Skeletal muscle tissue (tissue), 4 donors: ENCODE measurements around the gene MARCKSL1. TPM values are rescaled to one million over a fixed set of nuclear protein-coding genes. Genes with fewer than 3 reads are reported as not detected.
A peak's percentile ranks its signal among the peaks of the same experiment; 100 is the strongest.

Experiments used
- H3K27ac ChIP-seq: one replicate; pipeline ENCODE4 v1.7.0; 2013; ENCODE audit warnings: mild to moderate bottlenecking, low read depth, low read length, inconsistent platforms
- H3K27me3 ChIP-seq, 3 donors: one replicate each; pipeline ENCODE4 v1.7.0; 2013; ENCODE audit warnings: low read length in 3 of 3; ENCODE audit not compliant: control insufficient read depth in 3 of 3, insufficient read depth in 3 of 3
- H3K36me3 ChIP-seq, 3 donors: one replicate each; pipeline ENCODE4 v1.7.0; 2013; ENCODE audit warnings: low read length in 3 of 3; ENCODE audit not compliant: control insufficient read depth in 3 of 3, insufficient read depth in 3 of 3
- H3K4me1 ChIP-seq, 3 donors: one replicate each; pipeline ENCODE4 v1.7.0; 2013; ENCODE audit warnings: low read length in 3 of 3, mild to moderate bottlenecking in 3 of 3; ENCODE audit not compliant: control insufficient read depth in 3 of 3, insufficient read depth in 3 of 3
- H3K4me3 ChIP-seq, 3 donors: one replicate each; pipeline ENCODE4 v1.7.0; 2013; ENCODE audit warnings: low read length in 3 of 3
- H3K9ac ChIP-seq, 3 donors: one replicate each; pipeline ENCODE4 v1.7.0; 2013; ENCODE audit warnings: low read length in 3 of 3, mild to moderate bottlenecking in 3 of 3, moderate library complexity in 2 of 3, low read depth in 1 of 3
- H3K9me3 ChIP-seq, 3 donors: one replicate each; pipeline ENCODE4 v1.7.0; 2013; ENCODE audit warnings: low read length in 3 of 3; ENCODE audit not compliant: control insufficient read depth in 3 of 3
- total RNA-seq: library from RNA; depleted of rRNA; stranded (reverse); fragments of >200 nt; gene quantifications from one replicate; pipeline ENCODE4 v1.2.3, GENCODE V29; 2014
- donor health status: Osteomylitis.

The MARCKSL1 gene
- total RNA-seq, 1 donor from 2014 or later, result 31.8 TPM

DNA sequence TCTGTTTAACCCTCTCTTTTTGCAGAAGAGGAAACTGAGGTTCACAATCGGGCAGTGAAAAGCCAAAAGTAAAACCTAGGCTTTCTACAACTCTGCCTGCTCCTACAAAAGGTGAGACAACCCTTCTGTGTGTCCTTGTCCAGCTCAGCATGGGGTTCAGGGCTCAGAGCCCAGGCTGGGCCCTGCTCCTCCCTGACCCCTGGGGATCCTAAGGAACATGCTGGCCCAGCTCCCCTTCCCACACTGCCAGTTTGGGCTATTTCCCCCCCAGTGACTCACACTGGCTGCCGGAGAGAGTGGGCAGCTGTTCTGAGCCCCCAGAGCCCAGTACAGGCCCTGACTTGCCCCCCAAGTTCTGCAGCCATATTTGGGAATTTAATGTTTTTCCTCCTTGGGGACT is 17.4 kb upstream of the MARCKSL1 start:
- Histone ChIP-seq H3K9me3 (no peaks in the 10 kb centered on the region), H3K27me3 (no peaks in the 10 kb centered on the region), H3K9ac (peak overlapping the region in 1 of 3 donors; percentile 96), H3K27ac (peak overlapping the region; percentile 12), H3K4me1 (peaks cover 30 to 43% (median 33%) of the 10 kb centered on the region in 3 donors), H3K4me3 (no peak overlapping the region), H3K36me3 (peaks cover 4 to 6% (median 6%) of the 10 kb centered on the region in 3 donors)

DNA sequence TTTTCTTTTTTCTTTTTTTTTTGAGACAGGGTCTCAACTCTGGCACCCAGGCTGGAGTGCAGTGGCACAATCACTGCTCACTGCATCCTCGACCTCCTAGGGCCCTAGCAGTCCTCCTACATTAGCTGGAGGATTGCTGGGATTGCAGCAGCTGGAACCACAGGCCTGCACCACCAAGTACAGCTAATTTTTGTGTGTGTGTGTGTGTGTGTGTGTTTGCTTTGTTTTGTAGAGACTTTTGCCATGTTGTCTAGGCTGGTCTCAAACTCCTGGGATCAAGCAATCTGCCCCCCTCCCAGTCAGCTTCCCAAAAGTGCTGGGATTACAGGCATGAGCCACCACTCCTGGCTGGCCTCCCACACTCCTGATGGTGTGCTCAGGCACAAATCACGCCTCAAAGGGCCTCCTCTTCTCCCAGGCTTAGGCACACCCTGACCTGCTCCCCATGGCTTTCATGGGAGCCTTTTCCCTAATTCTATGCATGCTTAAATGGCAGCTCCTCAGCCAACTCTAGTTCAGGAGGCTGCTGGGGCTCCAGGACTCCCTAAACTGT is 16.9 kb upstream of the MARCKSL1 start:
- H3K9ac ChIP-seq, result peak overlapping the region in 2 of 3 donors; percentile 89 to 96
- peaks cover 30 to 47% (median 34%) of the 10 kb centered on the region in 3 donors for H3K4me1 ChIP-seq
- peak overlapping the region; percentile 12 for H3K27ac ChIP-seq
- no peak overlapping the region for H3K4me3 ChIP-seq
- no peaks in the 10 kb centered on the region for H3K27me3 ChIP-seq
- H3K9me3 ChIP-seq, result no peaks in the 10 kb centered on the region
- peaks cover 4 to 6% (median 6%) of the 10 kb centered on the region in 3 donors for H3K36me3 ChIP-seq

DNA sequence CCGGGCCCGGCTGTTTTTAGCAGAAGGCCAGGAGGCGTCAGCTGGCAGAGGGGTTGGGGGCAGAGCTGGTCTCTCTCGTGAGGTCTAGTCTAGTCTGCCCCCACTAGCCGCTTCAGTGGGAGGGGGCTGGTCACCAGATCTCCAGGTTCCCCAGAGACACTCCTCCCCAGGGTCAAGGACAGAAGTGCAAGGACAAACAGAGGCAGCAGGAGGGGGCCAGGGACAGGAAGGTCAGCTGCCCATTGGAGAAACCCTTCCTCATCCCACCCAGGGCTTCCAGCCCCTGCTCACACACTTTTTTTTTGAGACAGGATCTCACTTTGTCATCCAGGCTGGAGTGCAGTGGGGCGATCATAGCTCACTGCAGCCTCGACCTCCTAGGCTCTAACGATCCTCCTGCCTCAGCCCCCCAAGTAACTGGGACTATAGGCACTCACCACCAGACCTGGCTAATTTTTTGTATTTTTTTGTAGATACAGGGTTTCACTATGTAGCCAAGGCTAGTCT is 16.3 kb upstream of the MARCKSL1 start:
- Histone ChIP-seq H3K27me3 (no peaks in the 10 kb centered on the region), H3K36me3 (peaks cover 4 to 6% (median 6%) of the 10 kb centered on the region in 3 donors), H3K9me3 (no peaks in the 10 kb centered on the region), H3K9ac (peak overlapping the region; percentile 89 to 96 (median 90)), H3K27ac (peak overlapping the region; percentile 92), H3K4me3 (peak overlapping the region; percentile 71 to 85 (median 80)), H3K4me1 (peaks cover 30 to 47% (median 34%) of the 10 kb centered on the region in 3 donors)

DNA sequence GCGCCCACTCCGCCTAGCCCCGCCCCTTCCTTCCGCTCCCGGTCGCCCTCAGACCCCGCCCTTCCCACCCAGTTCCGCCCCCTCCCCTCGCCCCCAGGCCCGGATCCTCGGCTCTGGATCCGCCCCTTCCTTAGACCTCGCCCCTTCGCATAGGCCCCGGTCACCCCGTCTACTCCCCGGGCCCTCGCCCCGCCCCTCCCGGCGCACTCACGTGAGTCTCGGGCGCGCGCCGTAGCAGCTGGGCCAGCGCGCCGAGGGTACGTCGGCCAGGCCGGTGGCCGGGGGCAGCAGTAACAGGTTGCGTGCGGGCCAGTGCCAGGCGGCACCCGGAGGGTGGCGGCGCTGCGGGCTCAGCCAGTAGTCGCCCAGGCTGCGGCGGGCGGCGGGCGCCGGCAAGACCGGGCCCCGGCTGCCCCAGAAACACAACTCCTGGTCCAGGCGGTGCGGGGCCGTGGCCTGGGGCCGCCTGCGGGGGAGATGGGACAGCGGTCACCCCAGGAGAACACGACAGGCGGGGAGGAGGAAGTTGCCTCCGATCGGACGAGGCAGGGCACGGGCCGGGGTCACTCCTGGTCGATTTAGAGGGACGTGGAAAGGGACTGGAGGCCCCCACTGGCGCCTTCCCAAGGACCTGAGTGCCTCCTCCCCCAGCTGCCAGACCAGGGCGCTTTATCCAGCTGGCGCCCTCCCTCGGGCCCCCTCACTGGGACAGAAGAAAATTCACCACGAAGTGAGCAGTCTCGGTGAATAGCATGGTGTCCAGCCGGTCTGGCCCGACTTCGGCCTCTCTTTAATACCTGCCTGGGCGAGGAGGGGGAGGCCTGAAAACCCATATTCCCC is 15.6 kb upstream of the MARCKSL1 start:
- peak overlapping the region; percentile 89 to 96 (median 90) for H3K9ac ChIP-seq
- peak overlapping the region; percentile 92 for H3K27ac ChIP-seq
- peaks cover 4 to 6% (median 6%) of the 10 kb centered on the region in 3 donors for H3K36me3 ChIP-seq
- peaks cover 30 to 47% (median 34%) of the 10 kb centered on the region in 3 donors for H3K4me1 ChIP-seq
- no peaks in the 10 kb centered on the region for H3K27me3 ChIP-seq
- H3K4me3 ChIP-seq, result peak overlapping the region; percentile 77 to 85 (median 80)
- H3K9me3 ChIP-seq, result no peaks in the 10 kb centered on the region

DNA sequence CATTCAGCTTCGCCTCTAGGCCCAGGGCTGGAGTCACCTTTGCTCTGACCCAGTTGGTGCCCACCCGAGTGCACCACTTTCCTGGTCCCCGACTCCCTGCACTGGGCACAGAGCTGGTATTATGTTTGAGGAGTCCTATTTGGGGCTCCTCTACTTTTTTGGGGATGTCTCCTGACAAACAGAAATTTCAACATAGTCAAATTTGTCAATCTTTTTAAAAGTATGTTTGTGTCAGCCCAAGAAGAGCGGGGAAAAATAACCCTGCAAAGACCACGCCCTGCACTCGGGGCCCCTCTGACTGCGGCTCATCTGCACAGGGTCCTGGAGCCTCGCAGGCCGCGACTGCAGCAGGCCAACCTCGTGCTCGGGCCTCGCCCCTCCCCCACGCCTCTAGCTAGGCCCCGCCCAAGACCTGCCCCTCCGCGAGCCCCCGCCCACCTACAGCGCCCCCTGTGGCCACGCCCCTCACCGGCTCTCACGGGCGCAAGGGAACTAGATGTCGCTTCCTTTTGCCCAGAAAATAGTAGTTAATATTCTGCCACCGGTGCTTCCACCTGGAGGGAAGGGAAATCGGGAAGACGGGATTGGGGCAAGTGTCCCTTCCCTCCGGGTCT is 14.9 kb upstream of the MARCKSL1 start:
- H3K27me3 ChIP-seq, result no peaks in the 10 kb centered on the region
- H3K4me3 ChIP-seq, result peak overlapping the region; percentile 77 to 79 (median 77)
- H3K27ac ChIP-seq, result peak overlapping the region; percentile 92
- H3K4me1 ChIP-seq, result peaks cover 30 to 47% (median 34%) of the 10 kb centered on the region in 3 donors
- peaks cover 4 to 6% (median 6%) of the 10 kb centered on the region in 3 donors for H3K36me3 ChIP-seq
- H3K9me3 ChIP-seq, result no peaks in the 10 kb centered on the region
- H3K9ac ChIP-seq, result no peak overlapping the region

DNA sequence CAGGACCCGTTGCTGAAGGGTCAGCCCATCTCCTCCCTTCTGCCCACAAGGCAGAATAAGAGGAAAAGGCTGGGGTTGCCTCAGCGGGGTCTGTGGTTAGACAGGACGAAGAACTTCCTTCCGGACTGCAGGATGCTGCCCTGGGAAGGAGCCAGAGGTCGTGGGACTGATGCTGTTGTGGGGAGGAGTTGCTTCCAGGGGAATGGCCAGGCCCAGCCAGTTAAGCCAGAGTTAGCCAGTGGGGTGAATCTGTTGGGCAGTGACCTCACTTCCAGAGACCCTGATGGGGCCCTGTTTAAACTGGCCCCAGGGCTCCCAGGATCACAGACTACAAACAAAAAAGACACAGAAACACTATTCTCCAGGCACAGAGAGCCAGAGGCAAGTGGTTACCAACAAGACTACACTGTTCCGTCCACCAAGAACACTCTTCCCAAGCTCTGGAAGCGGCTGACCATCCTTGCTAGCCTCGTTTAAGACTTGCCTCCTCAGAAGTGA is 13.2 kb upstream of the MARCKSL1 start:
- H3K9me3 ChIP-seq, result no peaks in the 10 kb centered on the region
- peaks cover 30 to 47% (median 33%) of the 10 kb centered on the region in 3 donors for H3K4me1 ChIP-seq
- no peak overlapping the region for H3K4me3 ChIP-seq
- H3K27me3 ChIP-seq, result no peaks in the 10 kb centered on the region
- no peak overlapping the region for H3K27ac ChIP-seq
- no peak overlapping the region for H3K9ac ChIP-seq
- H3K36me3 ChIP-seq, result peaks cover 0 to 4% (median 0%) of the 10 kb centered on the region in 3 donors

DNA sequence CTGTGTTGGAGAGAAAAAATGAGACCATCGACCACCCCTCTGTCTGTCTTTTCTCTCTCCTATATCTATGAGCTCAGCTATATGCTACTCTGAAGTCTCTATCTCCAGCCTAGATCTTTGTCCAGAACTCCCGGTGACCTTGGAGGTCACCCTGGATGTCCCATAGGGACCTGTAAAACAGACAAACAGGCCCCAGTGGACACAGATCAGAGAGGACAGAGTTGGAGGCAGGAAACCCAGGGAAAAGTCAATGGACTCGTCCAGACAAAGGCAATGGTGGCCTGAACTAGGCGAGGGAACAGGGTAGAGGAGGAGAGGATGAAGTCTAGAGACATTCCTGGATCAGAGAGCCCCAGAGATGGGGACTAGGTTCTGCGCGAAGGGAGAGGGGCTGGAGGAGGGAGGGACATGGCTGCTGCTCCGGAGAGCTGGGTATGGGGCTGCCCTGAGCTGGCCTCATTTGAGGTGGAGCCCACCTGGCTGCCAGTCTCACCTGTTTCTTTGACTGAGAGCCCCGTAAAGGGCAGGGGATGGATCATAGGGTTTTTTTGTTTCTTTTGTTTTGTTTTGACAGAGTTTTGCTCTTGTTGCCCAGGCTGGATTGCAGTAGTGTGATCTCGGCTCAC is 10.6 kb upstream of the MARCKSL1 start:
- Histone ChIP-seq H3K27ac (no peak overlapping the region), H3K4me1 (peaks cover 6 to 21% (median 13%) of the 10 kb centered on the region in 3 donors), H3K9ac (no peak overlapping the region), H3K4me3 (no peak overlapping the region), H3K27me3 (no peaks in the 10 kb centered on the region), H3K36me3 (no peaks in the 10 kb centered on the region), H3K9me3 (no peaks in the 10 kb centered on the region)

DNA sequence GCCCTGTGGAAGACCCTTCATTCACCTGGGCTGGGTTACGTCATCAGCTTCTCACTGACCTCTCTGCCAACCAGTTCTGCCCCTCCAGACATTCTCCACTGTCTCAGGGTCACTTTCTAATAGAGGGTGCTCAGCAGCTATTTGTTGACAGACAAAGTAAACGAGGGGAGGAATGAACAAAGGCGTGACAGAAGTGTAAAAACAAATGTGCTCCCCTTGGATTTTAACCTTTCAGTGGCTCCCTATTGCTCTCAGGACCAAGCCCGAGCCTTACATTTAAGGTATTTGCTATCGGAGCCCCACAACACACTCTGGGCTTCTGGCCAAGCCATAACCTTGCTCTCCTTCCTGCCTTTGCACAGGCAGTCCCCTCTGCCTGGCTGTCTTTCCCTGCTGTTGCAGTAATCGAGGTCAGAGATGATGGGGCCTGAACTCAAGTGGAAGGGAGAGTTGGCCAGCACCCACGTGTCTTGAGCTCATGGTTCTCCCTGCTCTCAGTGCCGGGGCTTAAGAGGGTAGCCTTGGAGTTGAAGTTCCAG is 9.3 kb upstream of the MARCKSL1 start:
- Histone ChIP-seq H3K36me3 (no peaks in the 10 kb centered on the region), H3K9ac (no peak overlapping the region), H3K27ac (no peak overlapping the region), H3K4me1 (peaks cover 6 to 18% (median 16%) of the 10 kb centered on the region in 3 donors), H3K9me3 (no peaks in the 10 kb centered on the region), H3K4me3 (no peak overlapping the region), H3K27me3 (no peaks in the 10 kb centered on the region)

DNA sequence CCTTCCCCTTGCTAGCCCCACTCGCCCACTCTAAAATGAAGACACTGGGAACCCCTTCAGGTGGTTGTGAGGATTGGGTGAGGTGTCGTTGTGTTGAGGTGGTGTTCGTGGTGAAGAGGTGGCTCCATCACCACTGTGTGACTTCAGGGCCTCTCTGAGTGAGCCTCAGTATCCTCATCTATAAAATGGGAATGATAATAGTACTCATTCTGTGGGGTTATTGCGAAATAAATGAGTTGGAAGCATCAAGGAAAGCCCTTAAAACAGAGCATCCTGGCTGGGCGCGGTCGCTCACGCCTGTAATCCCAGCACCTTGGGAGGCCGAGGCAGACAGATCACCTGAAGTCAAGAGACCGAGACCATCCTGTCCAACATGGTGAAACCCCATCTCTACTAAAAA is 6.7 kb upstream of the MARCKSL1 start:
- Histone ChIP-seq H3K9me3 (no peaks in the 10 kb centered on the region), H3K27me3 (no peaks in the 10 kb centered on the region), H3K9ac (no peak overlapping the region), H3K4me1 (peaks cover 3 to 15% (median 6%) of the 10 kb centered on the region in 3 donors), H3K4me3 (no peak overlapping the region), H3K36me3 (no peaks in the 10 kb centered on the region), H3K27ac (no peak overlapping the region)
